ENCODE data around the gene CHERP.

Gene CHERP

GRCh38 chr19:16572332-16573211 is 30.3 kb upstream of the CHERP start, which contains the start of gene SLC35E1:
TSS of gene SLC35E1 (minus strand) at chr19:16572415. CDS start at chr19:16572364, 51 bp downstream.
- peak within 1 kb of the TSS; percentile 76 to 98 for H3K14ac ChIP-seq (ENCODE audit: low read length in 2 of 2)
- no peak within 1 kb of the TSS for H2AK5ac ChIP-seq (ENCODE audit: low read length, severe bottlenecking)
- H2BK120ac ChIP-seq (ENCODE audit: low read depth, low read length): peak within 1 kb of the TSS; percentile 29
- peak within 1 kb of the TSS; percentile 98 for H3K9ac ChIP-seq (ENCODE audit: low read length)
- H3K36me3 ChIP-seq (ENCODE audit: control insufficient read depth in 1 of 2, insufficient read depth in 2 of 2, low read depth in 1 of 2, low read length in 2 of 2): peaks cover 59 to 67% of the 10 kb centered on the region in 2 experiments
- peak within 1 kb of the TSS; percentile 92 for H3K4me2 ChIP-seq (ENCODE audit: low read length, poor library complexity, severe bottlenecking)
- peak within 1 kb of the TSS; percentile 94 for H4K8ac ChIP-seq (ENCODE audit: low read length)
- no peaks in the 10 kb centered on the region for H3K9me3 ChIP-seq (ENCODE audit: control insufficient read depth, low read length)
- H3K18ac ChIP-seq (ENCODE audit: low read depth in 1 of 2, low read length in 2 of 2): peak within 1 kb of the TSS; percentile 91
- H3K4ac ChIP-seq (ENCODE audit: low read depth in 1 of 2, low read length in 2 of 2): peak within 1 kb of the TSS; percentile 47 to 77
- H2BK15ac ChIP-seq (ENCODE audit: low read depth, poor library complexity, severe bottlenecking): peak within 1 kb of the TSS; percentile 33
- peak within 1 kb of the TSS in 1 of 2 experiments; percentile 97 for H3K23ac ChIP-seq (ENCODE audit: low read length in 2 of 2)
- H3K4me3 ChIP-seq (ENCODE audit: insufficient read depth in 1 of 2, low read depth in 1 of 2, low read length in 2 of 2): peak within 1 kb of the TSS; percentile 97 to 100
- no peak within 1 kb of the TSS for H2BK5ac ChIP-seq (ENCODE audit: low read depth, low read length, poor library complexity, severe bottlenecking)
- peaks cover 21% of the 10 kb centered on the region for H3K79me1 ChIP-seq (replicated peaks; ENCODE audit: low read length, poor library complexity, severe bottlenecking)
- peak; percentile 96 for DNase-seq
- WGBS: under 1% methylated on average over 82 of the region's 83 CpGs
- no peaks in the 10 kb centered on the region for H3K27me3 ChIP-seq (ENCODE audit: control insufficient read depth in 1 of 2, insufficient read depth in 1 of 2, low read length in 2 of 2)
- peak within 1 kb of the TSS; percentile 94 for H2AFZ ChIP-seq (ENCODE audit: low read depth, low read length)
- peak within 1 kb of the TSS; percentile 2 to 31 for H2BK12ac ChIP-seq (ENCODE audit: low read length in 2 of 2)
- peaks cover 32% of the 10 kb centered on the region for H3K4me1 ChIP-seq (ENCODE audit: control insufficient read depth, insufficient read depth, low read depth, low read length)
- H4K91ac ChIP-seq (ENCODE audit: low read length): peak within 1 kb of the TSS; percentile 89
- peak within 1 kb of the TSS; percentile 85 for H3K27ac ChIP-seq (ENCODE audit: low read length, poor library complexity, severe bottlenecking)

GRCh38 chr19:16571822-16572331 is 29.6 kb upstream of the CHERP start:
- no peaks in the 10 kb centered on the region for H3K27me3 ChIP-seq (ENCODE audit: control insufficient read depth in 1 of 2, insufficient read depth in 1 of 2, low read length in 2 of 2)

GRCh38 chr19:16571283-16571682 is 29.0 kb upstream of the CHERP start:
- peak; percentile 51 for DNase-seq
- H3K27me3 ChIP-seq (ENCODE audit: control insufficient read depth in 1 of 2, insufficient read depth in 1 of 2, low read length in 2 of 2): no peaks in the 10 kb centered on the region
- peak overlapping the region; percentile 93 for H3K9ac ChIP-seq (ENCODE audit: low read length)
- H2BK12ac ChIP-seq (ENCODE audit: low read length in 2 of 2): no peak overlapping the region
- peak overlapping the region; percentile 89 to 97 for H3K4me3 ChIP-seq (ENCODE audit: insufficient read depth in 1 of 2, low read depth in 1 of 2, low read length in 2 of 2)
- H3K79me1 ChIP-seq (replicated peaks; ENCODE audit: low read length, poor library complexity, severe bottlenecking): peaks cover 27% of the 10 kb centered on the region
- H2BK5ac ChIP-seq (ENCODE audit: low read depth, low read length, poor library complexity, severe bottlenecking): no peak overlapping the region
- 48% methylated on average over 6 of the region's 6 CpGs for WGBS
- H3K9me3 ChIP-seq (ENCODE audit: control insufficient read depth, low read length): no peaks in the 10 kb centered on the region
- no peak overlapping the region for H3K14ac ChIP-seq (ENCODE audit: low read length in 2 of 2)
- no peak overlapping the region for H2BK15ac ChIP-seq (ENCODE audit: low read depth, poor library complexity, severe bottlenecking)
- no peak overlapping the region for H3K18ac ChIP-seq (ENCODE audit: low read depth in 1 of 2, low read length in 2 of 2)
- peaks cover 56 to 67% of the 10 kb centered on the region in 2 experiments for H3K36me3 ChIP-seq (ENCODE audit: control insufficient read depth in 1 of 2, insufficient read depth in 2 of 2, low read depth in 1 of 2, low read length in 2 of 2)
- H2AK5ac ChIP-seq (ENCODE audit: low read length, severe bottlenecking): no peak overlapping the region
- H3K4ac ChIP-seq (ENCODE audit: low read depth in 1 of 2, low read length in 2 of 2): peak overlapping the region in 1 of 2 experiments; percentile 27
- H2BK120ac ChIP-seq (ENCODE audit: low read depth, low read length): no peak overlapping the region
- peak overlapping the region; percentile 92 for H3K4me2 ChIP-seq (ENCODE audit: low read length, poor library complexity, severe bottlenecking)
- no peak overlapping the region for H2AFZ ChIP-seq (ENCODE audit: low read depth, low read length)
- no peak overlapping the region for H3K27ac ChIP-seq (ENCODE audit: low read length, poor library complexity, severe bottlenecking)
- no peak overlapping the region for H4K91ac ChIP-seq (ENCODE audit: low read length)
- H4K8ac ChIP-seq (ENCODE audit: low read length): no peak overlapping the region
- H3K4me1 ChIP-seq (ENCODE audit: control insufficient read depth, insufficient read depth, low read depth, low read length): peaks cover 32% of the 10 kb centered on the region
- H3K23ac ChIP-seq (ENCODE audit: low read length in 2 of 2): peak overlapping the region in 1 of 2 experiments; percentile 61

More at GRCh38 chr19:16571822-16572331, 29.6 kb upstream of the CHERP start:
- Histone ChIP-seq H3K23ac (ENCODE audit: low read length in 2 of 2) (peak overlapping the region in 1 of 2 experiments; percentile 97), H3K27ac (ENCODE audit: low read length, poor library complexity, severe bottlenecking) (no peak overlapping the region), H4K8ac (ENCODE audit: low read length) (peak overlapping the region; percentile 81), H2BK12ac (ENCODE audit: low read length in 2 of 2) (peak overlapping the region; percentile 2 to 31), H2BK15ac (ENCODE audit: low read depth, poor library complexity, severe bottlenecking) (no peak overlapping the region), H3K9me3 (ENCODE audit: control insufficient read depth, low read length) (no peaks in the 10 kb centered on the region), H3K9ac (ENCODE audit: low read length) (peak overlapping the region; percentile 93), H3K36me3 (ENCODE audit: control insufficient read depth in 1 of 2, insufficient read depth in 2 of 2, low read depth in 1 of 2, low read length in 2 of 2) (peaks cover 58 to 67% of the 10 kb centered on the region in 2 experiments), H2BK5ac (ENCODE audit: low read depth, low read length, poor library complexity, severe bottlenecking) (no peak overlapping the region), H4K91ac (ENCODE audit: low read length) (peak overlapping the region; percentile 89), H3K4me3 (ENCODE audit: insufficient read depth in 1 of 2, low read depth in 1 of 2, low read length in 2 of 2) (peak overlapping the region; percentile 89 to 97), H2AFZ (ENCODE audit: low read depth, low read length) (peak overlapping the region; percentile 94), H3K4ac (ENCODE audit: low read depth in 1 of 2, low read length in 2 of 2) (peak overlapping the region; percentile 35 to 77), H3K4me1 (ENCODE audit: control insufficient read depth, insufficient read depth, low read depth, low read length) (peaks cover 32% of the 10 kb centered on the region), H3K79me1 (replicated peaks; ENCODE audit: low read length, poor library complexity, severe bottlenecking) (peaks cover 23% of the 10 kb centered on the region), H3K18ac (ENCODE audit: low read depth in 1 of 2, low read length in 2 of 2) (peak overlapping the region; percentile 91), H2AK5ac (ENCODE audit: low read length, severe bottlenecking) (no peak overlapping the region), H3K4me2 (ENCODE audit: low read length, poor library complexity, severe bottlenecking) (peak overlapping the region; percentile 92), H2BK120ac (ENCODE audit: low read depth, low read length) (peak overlapping the region; percentile 29), H3K14ac (ENCODE audit: low read length in 2 of 2) (peak overlapping the region in 1 of 2 experiments; percentile 98)
- WGBS: under 1% methylated on average over 50 of the region's 75 CpGs
- peak; percentile 30 for DNase-seq

Data from mesenchymal stem cell (in vitro differentiated cells and primary cell).